Fibroblast of upper back skin (primary cell): ENCODE results near the gene LEKR1.

Experiments
- DNase-seq: peaks from one replicate; pipeline ENCODE4 v3.0.0-alpha.2; 2013

The LEKR1 gene

DNA sequence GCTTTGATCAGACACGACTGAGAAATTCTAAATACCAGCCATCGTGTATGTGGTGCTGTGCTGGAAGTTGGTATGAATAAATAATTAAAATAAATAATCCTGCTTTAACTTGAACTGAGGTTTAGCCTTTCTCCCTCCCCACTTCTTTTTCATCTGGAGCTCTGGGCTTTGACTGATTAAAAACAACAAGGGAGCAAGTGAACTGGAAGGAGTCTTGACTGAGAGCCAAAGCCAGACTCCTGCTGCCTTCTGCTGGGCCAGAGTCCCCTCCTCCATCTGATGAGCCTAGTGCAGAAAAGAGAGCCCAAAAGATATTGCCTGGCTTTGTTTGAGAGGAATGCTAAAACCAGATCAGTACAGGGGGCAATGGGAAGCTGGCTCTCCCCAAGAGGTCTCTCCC is 237.8 kb downstream of the LEKR1 start:
- DNase-seq, result peak; percentile 46

DNA sequence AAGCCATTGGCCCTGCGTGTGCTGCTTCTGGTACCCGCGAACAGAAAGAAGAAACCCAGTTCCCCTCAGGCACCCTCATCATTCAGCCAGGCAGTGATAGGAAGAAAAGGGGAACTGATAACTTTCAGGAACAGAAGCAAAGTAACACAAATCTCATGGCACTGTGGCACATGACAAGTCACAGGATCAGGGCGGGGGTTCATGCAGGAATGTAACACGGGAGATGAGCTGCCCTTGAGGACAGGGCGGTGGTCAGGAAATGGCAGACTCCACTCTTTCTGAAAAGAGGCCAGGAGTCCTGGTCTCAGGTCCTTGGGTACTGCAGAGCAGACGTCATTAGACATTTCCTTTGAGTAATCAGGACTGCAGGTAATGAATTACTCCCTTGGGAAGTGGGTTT is 238.2 kb downstream of the LEKR1 start:
- DNase-seq, result no peak

DNA sequence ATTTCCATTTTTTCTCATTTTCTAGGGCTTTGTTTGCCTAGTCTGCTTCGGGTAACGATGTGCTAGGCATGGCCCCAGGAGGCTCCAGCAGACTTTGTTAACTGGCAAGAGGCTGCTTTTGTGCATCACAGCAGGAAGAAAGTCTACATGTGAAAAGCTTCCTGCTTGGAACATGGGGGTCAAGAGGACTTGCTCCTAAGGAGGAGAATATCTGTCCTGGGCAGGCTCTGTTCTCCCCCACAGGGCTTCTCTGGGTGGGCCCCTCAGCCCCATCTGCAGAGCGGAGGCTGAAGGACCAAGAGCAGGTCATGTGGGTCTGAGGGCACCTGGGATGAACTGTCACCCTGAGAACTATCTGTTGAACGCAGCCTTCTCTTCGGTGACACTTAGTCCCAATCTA is 239.0 kb downstream of the LEKR1 start:
- no peak for DNase-seq

DNA sequence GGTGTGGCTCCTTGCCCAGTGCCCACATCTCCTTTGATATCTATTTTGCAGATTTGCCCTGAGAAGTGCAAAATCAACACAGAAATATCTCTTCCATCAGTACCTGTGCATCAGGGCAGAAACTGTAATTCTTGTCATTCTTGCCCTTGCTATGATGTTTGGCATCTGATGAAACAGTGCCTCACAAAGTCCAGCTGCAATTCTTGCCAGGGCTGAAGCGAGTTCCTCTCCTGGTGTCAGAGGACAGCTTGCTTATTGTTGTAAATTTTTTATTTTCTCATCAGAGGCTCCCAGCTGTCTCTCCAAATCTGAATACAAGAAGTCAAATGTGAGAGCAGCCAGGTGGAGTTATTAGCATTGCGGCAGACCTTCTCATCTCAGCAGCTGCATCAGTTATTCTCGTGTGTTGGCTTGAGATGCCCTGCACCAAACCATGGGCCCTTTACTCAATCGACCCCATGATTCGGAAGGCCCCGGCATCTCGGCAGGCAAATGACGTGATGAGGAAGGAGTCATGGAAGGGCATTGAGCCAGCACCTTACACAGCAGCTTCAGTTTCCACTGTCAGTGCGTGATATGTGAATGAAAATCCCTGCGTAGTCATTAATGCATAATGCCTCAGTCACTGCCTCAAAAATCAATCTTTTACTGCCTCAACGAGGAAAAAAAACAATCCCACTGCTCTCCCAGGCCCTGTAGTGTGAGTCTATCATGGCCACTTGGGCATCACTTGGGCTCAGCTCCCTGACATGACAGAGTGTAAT is 240.4 kb downstream of the LEKR1 start:
- peak; percentile 82 for DNase-seq

DNA sequence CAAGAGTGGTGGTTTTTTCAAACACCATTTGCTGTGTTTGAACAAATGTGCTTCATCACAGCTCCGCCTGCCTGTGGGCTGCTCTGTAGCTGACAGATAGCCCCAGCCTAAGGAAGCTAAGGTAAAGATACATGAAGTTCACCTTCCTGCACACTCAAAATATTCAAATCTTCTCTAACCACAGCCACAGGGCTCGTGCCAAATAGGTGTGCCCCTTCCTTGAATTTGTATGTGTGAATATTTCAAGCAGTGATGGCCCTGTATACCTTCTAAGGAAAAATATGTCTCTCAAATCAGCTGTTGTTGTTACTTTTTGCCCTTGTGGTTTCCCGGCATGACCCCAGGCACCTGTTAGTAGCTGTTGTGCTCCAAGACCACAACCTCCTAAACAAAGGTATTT is 241.0 kb downstream of the LEKR1 start:
- DNase-seq, result no peak

DNA sequence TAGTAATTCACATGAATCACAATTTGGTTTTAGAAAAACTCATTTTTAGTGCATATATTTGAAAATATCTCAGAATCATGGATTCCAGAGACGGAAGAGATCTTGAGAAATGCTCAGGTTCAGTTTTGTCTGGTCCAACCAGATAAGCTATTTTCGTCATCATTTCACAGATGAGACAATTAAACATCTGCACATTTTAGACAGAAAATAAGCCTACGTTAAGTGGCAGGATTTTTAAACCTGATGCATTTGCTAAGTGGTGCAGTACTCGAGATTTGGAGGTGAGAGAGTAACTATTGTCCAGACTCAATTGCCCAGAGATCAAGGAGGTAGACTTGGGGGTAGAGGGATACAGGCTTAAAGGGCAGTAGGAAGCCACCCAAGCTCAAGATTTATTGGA is 243.3 kb downstream of the LEKR1 start:
- no peak for DNase-seq

DNA sequence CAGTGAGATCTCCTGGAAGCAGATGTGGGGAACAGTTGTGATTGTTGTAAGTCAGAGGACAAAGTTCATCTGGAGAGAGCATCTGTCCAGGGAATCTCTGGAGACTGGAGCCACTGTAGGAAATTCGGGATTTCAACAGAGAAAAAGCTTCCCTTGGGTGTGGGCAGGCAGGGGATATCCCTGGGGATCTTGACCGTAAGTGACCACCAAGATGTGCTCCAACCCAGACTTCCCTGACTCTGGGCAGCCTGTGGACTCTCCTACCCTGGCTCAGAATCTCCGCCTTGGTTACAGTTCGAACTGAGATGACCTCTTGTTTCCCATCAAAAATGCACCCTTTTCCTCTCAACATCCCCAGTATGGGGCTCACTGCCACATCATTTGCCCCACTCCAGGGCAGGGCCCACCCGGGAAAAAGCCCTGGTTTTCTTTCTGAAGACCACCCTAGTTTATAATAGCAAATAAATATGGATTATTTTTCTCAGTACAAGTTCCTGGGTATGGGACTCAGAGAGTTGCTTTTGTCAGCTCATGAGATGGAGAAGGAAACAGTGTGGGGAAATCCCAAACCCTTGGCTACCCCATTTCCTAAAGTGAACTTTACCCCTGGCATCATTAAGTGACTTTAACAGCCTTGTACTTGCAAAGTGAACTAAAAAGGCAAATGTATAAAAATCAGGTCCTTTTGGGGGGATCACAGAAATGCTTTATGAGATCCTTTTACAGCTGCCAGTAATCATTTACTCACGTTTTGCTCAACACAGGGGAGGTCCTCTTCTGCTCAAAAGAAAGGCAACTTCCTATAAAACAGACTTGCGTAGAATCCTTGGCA is 243.9 kb downstream of the LEKR1 start:
- no peak for DNase-seq

DNA sequence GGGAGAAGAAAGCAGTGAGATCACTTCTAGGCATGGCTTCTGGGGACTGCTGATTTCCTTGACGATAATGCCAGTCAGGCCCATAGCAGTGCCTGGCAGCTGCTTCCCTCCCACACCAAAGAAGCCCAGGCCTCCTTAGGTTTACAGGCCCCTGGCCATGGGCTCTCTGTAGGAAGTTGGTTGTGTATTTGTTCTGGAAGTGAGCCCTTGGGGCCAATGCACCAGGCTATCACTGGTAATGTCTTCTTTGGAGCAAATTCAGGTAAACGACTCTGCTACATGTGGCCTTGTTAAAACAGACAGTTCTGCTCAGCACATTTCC is 244.5 kb downstream of the LEKR1 start:
- DNase-seq, result no peak

DNA sequence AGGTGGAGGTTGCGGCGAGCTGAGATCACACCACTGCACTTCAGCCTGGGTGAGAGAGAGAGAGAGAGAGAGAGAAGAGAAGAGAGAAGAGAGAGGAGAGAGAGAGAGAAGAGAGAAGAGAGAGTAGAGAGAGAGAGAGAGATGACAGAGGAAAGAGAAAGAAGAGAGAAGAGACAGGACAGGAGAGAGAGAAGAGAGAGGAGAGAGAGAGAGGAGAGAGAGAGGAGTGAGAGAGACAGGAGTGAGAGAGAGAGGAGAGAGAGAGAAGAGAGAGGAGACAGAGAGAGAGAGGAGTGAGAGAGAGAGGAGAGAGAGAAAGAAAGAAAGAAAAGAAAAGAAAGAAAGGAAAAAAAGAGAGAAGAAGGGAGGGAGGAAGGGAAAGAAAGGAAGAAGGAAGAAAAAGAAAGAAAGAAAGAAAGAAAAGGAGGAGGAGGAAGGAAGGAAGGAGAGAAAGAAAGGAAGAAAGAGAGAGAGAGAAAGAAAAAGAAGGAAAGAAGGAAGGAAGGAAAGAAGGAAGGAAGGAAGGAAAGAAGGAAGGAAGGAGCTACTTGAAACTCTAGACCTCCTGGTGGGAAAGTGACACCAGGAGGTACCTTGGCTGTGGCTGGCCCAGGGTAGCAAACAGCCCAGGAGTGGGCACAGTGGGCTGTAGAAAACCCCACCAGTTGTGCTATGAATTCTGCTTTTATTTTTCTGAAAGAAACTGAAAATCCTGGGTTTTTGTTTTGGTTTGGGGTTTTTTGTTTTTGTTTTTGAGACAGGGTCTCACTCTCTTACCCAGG is 245.8 kb downstream of the LEKR1 start:
- DNase-seq, result no peak

DNA sequence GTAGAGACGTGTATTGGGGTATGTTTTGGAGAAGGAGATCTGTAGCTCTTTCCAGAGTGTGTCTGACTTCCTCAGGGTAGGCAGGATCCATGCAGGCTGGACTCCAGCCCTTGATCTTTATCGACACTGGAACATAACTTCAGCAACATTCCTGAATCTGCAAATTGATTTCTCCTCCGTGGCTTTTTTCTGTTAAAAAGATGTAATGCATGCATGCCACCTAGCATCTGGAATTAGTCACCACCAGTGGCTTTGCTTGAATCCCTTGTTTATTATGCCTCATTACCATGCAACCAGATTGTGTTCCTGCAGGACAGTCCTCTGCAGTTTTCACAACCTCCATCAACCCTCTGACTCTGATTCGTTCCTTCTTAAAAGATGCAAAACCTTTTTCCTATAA is 247.7 kb downstream of the LEKR1 start:
- peak; percentile 71 for DNase-seq

DNA sequence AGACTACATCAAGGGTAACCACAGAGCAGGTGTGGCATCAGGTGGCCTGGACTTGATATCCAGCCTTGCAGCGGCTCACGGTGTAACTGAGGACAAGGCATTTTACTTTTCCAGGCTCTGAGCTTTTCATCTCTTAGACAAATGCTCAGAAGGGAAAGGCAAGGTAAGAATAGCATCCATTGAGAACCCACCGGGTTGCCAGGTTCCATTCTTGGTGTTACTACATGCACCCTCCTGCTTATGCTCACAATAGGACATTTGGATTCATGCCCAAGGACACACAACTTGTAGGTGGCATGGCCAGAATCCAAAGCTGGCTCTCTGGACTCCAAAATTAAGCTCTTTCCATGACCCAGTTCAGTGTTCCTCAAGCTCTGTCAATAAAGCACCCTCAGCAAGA is 248.3 kb downstream of the LEKR1 start:
- DNase-seq, result no peak

DNA sequence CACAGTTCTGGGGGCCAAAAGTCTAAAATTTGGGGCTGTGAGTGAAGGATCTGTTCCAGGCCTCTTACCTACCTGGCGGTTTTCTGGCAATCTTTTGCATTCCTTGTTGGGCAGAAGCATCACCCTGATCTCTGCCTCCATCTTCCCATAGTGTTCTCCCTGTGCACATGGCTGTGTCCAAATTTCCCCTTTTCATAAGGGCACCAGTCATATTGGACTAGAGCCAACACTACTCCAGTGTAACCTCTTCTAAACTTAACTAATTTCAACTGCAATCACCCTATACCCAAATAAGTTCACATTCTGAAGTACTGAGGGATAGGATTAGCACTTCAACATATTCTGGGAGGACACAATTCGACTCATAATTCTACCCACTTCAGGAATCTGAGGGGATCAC is 248.8 kb downstream of the LEKR1 start:
- DNase-seq, result no peak

DNA sequence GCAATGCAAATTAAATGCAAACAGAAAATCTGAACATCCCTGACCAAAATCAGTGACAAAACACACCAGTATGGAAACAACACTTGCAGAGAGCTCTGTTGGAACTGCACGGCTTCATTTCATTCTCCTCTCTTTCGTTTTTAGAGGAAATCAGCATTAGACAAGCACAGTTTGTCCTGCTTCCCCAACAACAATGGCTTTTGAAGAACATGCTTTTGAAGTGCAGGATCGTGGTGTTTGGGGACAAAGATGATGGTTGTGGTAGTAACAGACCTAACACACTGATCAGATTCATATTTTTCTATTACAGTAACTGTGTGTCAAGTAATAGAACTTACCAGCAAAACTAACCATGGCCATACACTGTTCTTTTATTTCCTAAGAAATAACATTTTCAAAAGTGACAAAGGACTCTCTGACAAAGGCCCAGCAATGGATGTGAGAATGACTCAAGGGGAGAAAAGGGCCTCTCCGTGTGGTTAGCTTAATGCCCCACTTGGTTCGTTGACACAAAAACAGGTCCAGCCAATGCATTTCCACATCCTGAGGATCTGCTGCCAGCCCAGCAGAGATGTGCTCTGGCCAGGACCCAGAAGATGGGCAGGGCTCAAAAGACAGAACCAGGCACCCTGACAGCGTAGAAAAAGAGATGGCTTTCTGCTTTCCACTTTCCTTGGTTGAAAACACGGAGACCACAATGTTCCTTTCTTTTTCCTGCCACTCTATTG is 249.7 kb downstream of the LEKR1 start:
- DNase-seq, result no peak

DNA sequence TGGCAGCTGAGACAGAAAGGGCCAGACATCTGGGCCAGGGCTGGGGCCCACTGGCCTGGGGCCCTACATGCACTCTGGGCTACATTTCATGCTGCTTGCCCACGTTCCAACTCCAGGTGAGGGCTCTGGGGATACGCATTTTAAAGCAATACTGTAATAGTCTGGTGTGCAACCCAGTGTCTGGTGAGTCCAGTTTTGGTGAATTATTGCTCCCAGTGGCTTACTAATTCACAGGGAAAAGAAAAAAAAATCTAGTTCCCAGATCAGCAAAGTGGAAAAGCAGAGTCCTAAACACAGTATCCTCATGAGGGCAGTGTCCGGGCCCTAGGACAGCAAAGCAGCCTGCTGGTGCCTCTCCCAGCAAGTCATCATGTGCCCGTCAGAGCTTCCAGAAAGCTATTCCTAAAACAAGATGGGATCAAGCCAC is 251.4 kb downstream of the LEKR1 start:
- DNase-seq, result peak; percentile 74

DNA sequence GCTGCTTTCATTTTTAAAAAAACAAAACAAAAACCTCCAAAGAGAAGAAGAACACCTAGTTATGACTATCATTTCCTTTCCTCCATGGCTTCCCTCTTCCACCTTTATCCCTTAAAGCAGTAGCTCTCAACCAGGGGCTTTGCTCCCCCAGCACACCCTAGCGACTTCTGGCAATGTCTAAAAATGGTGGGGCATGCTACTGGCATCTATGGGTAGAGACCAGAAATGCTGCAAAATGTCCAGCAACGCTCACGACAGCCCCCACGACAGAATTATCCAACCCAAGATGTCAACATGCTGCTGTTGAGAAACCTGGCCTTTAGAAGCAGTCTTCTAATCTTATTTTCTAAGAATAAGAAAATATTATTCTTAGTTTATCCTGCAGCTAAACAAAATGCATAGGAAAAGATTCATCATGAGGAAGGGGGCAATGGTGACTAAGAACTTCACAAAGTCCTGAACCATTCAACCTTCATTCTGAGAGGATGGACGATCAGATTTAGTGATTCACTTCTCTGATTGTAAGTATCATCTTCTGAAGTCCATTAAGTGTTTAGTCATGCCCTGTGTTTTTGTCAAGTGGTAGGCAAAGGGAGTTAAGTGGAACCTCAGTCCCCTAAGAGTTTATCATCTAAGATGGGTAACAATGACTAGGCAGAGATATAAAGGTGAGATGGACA is 252.1 kb downstream of the LEKR1 start:
- no peak for DNase-seq

DNA sequence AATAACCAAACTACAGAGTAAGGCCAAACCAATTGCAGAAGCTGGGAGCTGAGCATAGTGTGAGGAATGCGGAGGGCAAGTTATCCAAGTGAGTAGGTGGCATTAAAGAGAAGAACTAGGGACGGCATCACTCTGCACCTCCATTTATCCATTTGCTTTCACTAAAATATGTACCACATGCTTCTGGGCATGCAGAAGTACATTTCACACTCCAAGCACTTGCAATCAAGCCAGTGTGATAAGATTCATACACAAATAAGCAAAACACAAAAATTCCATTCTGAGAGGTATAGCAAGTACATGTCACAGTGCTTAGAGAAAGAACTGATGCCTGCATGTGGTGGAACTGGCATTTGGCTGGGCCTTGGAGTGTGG is 252.6 kb downstream of the LEKR1 start:
- DNase-seq, result no peak

DNA sequence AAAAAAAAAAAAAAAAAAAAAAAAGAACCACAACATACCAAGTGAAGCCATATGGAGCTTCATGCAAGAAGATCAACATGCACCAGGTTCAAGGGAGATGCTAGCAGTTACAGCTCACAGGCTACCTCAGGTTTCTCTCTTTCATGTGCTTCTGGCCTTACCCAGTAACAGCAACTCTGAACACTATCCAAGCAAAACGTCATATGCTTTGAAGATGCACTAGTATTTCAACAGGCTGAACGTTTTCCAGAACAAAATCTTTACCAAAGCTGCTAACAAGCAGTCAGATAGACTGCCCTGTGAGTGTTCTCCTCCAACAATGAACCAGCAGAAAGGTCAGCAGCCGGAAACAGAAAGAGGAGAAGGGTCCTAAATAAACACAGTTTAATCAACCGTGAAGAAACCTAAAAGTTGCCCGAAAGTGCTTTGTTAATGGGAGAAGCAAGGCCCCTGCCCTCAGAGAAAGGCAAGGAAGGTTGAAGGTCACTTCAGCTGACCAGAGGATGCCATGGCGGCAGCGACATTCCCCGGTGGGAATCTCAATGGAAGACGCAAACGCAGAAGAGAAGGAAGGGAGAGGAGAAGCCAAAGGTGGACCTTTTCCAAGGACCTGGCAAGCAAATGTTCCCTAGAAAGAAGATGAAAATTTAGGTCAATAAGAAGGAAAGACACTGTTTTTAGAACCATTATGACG is 253.7 kb downstream of the LEKR1 start:
- no peak for DNase-seq

DNA sequence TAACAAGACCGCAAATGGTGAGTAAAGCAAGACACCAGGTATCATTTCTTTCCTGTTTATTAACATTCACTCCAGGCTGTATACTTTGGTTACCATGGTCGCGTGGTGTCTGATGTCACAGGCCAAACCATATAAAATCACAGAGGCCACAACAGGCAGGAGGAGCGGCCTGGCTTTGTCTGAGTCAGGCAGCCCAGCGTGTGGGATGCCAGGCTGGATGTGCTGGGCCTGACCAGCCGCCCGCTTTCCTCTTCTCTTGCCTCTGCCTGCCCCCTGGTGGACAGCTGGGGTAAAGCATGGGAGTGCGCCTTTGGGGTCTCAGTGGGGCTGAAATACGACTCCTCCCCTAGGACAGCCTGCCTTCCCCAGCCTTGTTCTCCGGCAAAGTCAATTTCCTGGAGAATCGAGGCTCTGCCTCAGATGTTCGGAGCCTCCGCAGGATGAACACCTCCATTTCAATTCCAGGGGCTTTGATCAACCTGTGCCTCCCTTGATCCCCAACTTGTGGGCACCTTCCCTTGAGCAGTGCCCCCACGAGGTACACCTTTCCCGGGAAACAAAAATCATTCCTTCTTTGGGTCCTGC is 255.6 kb downstream of the LEKR1 start:
- peak; percentile 90 for DNase-seq

DNA sequence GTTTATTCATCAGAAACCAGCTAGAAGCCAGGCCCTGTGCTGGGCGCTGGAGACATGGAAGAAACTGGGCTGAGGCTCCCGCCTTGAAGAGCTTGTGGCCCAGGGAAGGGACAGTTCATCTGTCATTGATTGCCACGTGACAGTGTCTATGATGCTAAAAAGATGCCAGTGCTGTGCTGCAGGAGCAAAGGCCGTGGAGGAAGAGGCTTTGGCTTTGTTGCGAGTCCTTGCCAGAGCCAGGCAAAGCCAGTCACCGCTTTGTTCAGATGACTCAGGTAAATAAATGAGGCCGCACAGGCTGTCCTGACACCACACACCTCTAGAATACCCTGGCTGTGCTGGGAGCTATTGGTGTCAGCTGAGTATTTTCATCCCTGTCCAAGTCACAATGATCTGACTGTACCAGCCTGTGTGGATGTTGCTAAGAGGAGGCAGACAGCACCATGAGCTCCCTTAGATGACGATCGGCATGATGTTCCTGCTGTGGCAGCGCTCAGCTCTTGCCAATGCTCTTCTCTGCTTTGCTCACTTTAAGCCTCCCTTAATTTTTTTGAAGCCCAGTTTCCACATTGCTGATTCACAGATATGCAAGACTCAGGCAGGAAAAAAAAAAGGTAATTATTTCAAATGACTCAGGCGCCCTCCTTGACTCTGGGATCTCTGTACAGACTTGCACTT is 256.3 kb downstream of the LEKR1 start:
- peak; percentile 77 for DNase-seq

DNA sequence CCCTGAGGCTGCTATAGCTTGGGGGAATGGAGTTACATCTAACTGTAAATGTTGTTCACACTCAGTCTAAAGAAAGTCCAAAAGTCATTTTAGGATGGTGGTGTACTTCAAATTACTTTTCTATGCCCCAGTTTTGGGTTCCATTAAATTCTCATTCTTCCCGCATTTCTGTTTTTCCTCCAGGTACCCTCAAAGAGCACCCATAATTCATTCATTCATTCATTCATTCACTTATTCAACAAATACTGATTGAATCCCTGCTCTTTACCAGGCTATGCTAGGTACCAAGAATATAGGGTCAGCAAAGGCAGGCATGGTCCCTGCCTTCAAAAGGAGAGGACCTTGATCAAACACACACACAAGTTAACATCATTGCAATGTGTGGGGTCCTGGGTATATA is 257.7 kb downstream of the LEKR1 start:
- no peak for DNase-seq
